HS-5 (cell line): ENCODE data around the gene DIPK1C.

Source experiments
- DNase-seq: peaks from one replicate; pipeline ENCODE4 v3.0.0-alpha.2; 2012; ENCODE audit warnings: low read depth

DIPK1C gene

GRCh38 chr18:74388227-74388626, 68.9 kb downstream of the DIPK1C start:
- DNase-seq = no peak

GRCh38 chr18:74387383-74387782, 69.7 kb downstream of the DIPK1C start:
- DNase-seq = no peak
